Measurements from ENCODE around the gene IQCE.

- TF ChIP-seq CTCF (conservative IDR thresholded peaks at IDR 0.05 in 1 of 2, IDR thresholded peaks at IDR 0.05 in 1 of 2; ENCODE audit: low read depth in 1 of 2, low read length in 2 of 2) = no peak
- no peak for TF ChIP-seq EZH2 (IDR thresholded peaks at IDR 0.05; ENCODE audit: low read length, missing control alignments)
Observed at GRCh38 chr7:2637505-2638223, 78.9 kb downstream of the IQCE start.
